Endothelial cell of umbilical vein (primary cell): ENCODE results near the gene MRPL24. TPM values are rescaled to one million over a fixed set of nuclear protein-coding genes. Genes with fewer than 3 reads are reported as not detected.

Experiments
- BruUV-seq: library from RNA; stranded (reverse); fragments of 400-500 nt; replicated peaks from 2 replicates; lab custom pipeline; 2021; lab: Mats Ljungman, UMichigan
- CTCF ChIA-PET: fragments of 300-600, 350-600 bp; sonication (Branson Sonifier 250); formaldehyde crosslinking; loops from one replicate; lab custom pipeline; 2021; ENCODE audit warnings: antibody characterized with exemption, inconsistent platforms; lab: Charles Lee
- POLR2A ChIA-PET: fragments of 300-600, 350-600 bp; sonication (Branson Sonifier 250); formaldehyde crosslinking; loops from one replicate; lab custom pipeline; 2021; ENCODE audit warnings: antibody characterized with exemption, inconsistent platforms; lab: Charles Lee
- DNase-seq: peaks from one replicate; pipeline ENCODE4 v3.0.0-alpha.2; 2011; ENCODE audit warnings: low read depth, low spot score
- FAIRE-seq: peaks from 2 replicates; lab custom pipeline; 2011; peaks lifted over from hg19 to GRCh38; lab: Jason Lieb, UNC
- H2AFZ ChIP-seq: 2 replicates; pipeline ENCODE4 v1.6.0; 2012; ENCODE audit warnings: low read depth, low read length, control low read depth, inconsistent platforms
- H3K27ac ChIP-seq: 2 replicates; pipeline ENCODE4 v1.5.1; 2011; ENCODE audit warnings: low read depth, mild to moderate bottlenecking, control low read depth, low read length, moderate library complexity; ENCODE audit not compliant: insufficient read depth
- H3K27me3 ChIP-seq, 2 experiments: 2 replicates each; pipeline versions ENCODE4 v1.6.0 to v1.6.1; 2011; ENCODE audit warnings: low read length in 2 of 2, mixed read lengths in 1 of 2; ENCODE audit not compliant: control insufficient read depth in 2 of 2, insufficient read depth in 2 of 2
- H3K36me3 ChIP-seq, 2 experiments: 2 replicates in 1 of 2; 3 replicates in 1 of 2; pipeline ENCODE4 v1.5.1; 2011; ENCODE audit warnings: low read length in 2 of 2, mild to moderate bottlenecking in 1 of 2, moderate library complexity in 1 of 2; ENCODE audit not compliant: control insufficient read depth in 2 of 2, insufficient read depth in 2 of 2; ENCODE audit errors: extremely low read depth in 1 of 2
- H3K4me1 ChIP-seq: 3 replicates; pipeline ENCODE4 v1.5.1; 2011; ENCODE audit warnings: mild to moderate bottlenecking, low read length; ENCODE audit not compliant: control insufficient read depth, insufficient read depth; ENCODE audit errors: extremely low read depth
- H3K4me2 ChIP-seq: 2 replicates; pipeline ENCODE4 v1.6.1; 2011; ENCODE audit warnings: low read length, control low read depth, mixed read lengths; ENCODE audit not compliant: insufficient read depth
- H3K4me3 ChIP-seq, 3 experiments: fragments of 200-600 bp in 1 of 3; sonication (generic), shearing (Covaris generic) in 1 of 3; replicated peaks in 1 of 3; 2 replicates each; pipeline ENCODE4 v1.5.1; 2011 to 2016; ENCODE audit warnings: control low read depth in 3 of 3, low read length in 3 of 3, mild to moderate bottlenecking in 2 of 3, inconsistent platforms in 1 of 3, low read depth in 1 of 3, moderate library complexity in 1 of 3; ENCODE audit not compliant: insufficient read depth in 1 of 3
- H3K79me2 ChIP-seq: 2 replicates; pipeline ENCODE4 v1.6.0; 2012; ENCODE audit warnings: low read length, inconsistent platforms; ENCODE audit not compliant: control insufficient read depth, insufficient read depth
- H3K9ac ChIP-seq: replicated peaks from 2 replicates; pipeline ENCODE3; 2011; ENCODE audit warnings: low read length, control low read depth; ENCODE audit not compliant: insufficient read depth; ENCODE audit errors: extremely low read depth
- H3K9me1 ChIP-seq: replicated peaks from 3 replicates; pipeline ENCODE4 v1.6.0; 2011; ENCODE audit warnings: mild to moderate bottlenecking, low read length; ENCODE audit not compliant: control insufficient read depth, insufficient read depth; ENCODE audit errors: extremely low read depth
- H3K9me3 ChIP-seq: replicated peaks from 2 replicates; pipeline ENCODE4 v1.5.1; 2012; ENCODE audit warnings: low read length, inconsistent platforms; ENCODE audit not compliant: control insufficient read depth, insufficient read depth
- H4K20me1 ChIP-seq: replicated peaks from 2 replicates; pipeline ENCODE3; 2011; ENCODE audit warnings: mild to moderate bottlenecking, low read length; ENCODE audit not compliant: control insufficient read depth, insufficient read depth; ENCODE audit errors: extremely low read depth
- EZH2 ChIP-seq: IDR thresholded peaks from 2 replicates; pipeline ENCODE4 v1.6.1; 2012; ENCODE audit warnings: borderline replicate concordance, low read depth, mild to moderate bottlenecking, moderate library complexity, low read length, inconsistent platforms; ENCODE audit not compliant: severe bottlenecking
- FOS ChIP-seq: IDR thresholded peaks from 2 replicates; pipeline ENCODE4 v1.6.1; 2011; ENCODE audit warnings: mild to moderate bottlenecking, low read length, moderate library complexity, borderline replicate concordance; ENCODE audit not compliant: insufficient read depth
- GATA2 ChIP-seq: IDR thresholded peaks from 2 replicates; pipeline ENCODE4 v1.7.0; 2011; ENCODE audit warnings: low read depth, mild to moderate bottlenecking, moderate library complexity, mixed read lengths, low read length; ENCODE audit not compliant: insufficient read length, insufficient read depth
- JUN ChIP-seq: IDR thresholded peaks from 2 replicates; pipeline ENCODE4 v1.6.1; 2011; ENCODE audit warnings: borderline replicate concordance, low read depth; ENCODE audit not compliant: insufficient read length, insufficient read depth
- MYC ChIP-seq: IDR thresholded peaks from one replicate; pipeline ENCODE4 v1.6.1; 2011; ENCODE audit warnings: mild to moderate bottlenecking, low read depth, low read length
- POLR2A ChIP-seq: IDR thresholded peaks from 2 replicates; pipeline ENCODE4 v1.6.1; 2012; ENCODE audit warnings: low read depth, mild to moderate bottlenecking, control low read depth, low read length
- POLR2AphosphoS5 ChIP-seq: IDR thresholded peaks from 2 replicates; pipeline ENCODE4 v1.6.1; 2012; ENCODE audit warnings: low read depth, mild to moderate bottlenecking, control low read depth, low read length, moderate library complexity; ENCODE audit not compliant: insufficient read depth
- dilution Hi-C: fragments of 300-500 bp; cut with MboI; formaldehyde crosslinking; loops from one replicate; pipeline ENCODE4 v1.15.0; 2019; ENCODE audit warnings: low sequenced_read_pairs; ENCODE audit not compliant: extremely low pct_ligation_motif_present
- intact Hi-C: fragments of 100-400 bp; cut with micrococcal nuclease; formaldehyde crosslinking; loops from one replicate; pipeline ENCODE4 v1.10.0; 2022
- polyA plus RNA-seq, 4 experiments: library from polyadenylated mRNA; depleted of rRNA in 3 of 4; stranded (reverse) in 3 of 4; unstranded in 1 of 4; fragments of >200 nt; gene quantifications; 2 replicates each; pipeline versions ENCODE4 v1.2.1 to v1.2.3, GENCODE V29; 2011 to 2012; ENCODE audit warnings: missing spikeins in 1 of 4
- total RNA-seq: library from RNA; stranded (reverse); gene quantifications from 2 replicates; pipeline ENCODE4 v1.2.3, GENCODE V29; 2021
- TF ChIP-seq, protein P1 (sequence below), 2 donors: IDR thresholded peaks; 1 replicate in 1 of 2; 2 replicates in 1 of 2; pipeline ENCODE4 v1.5.1; 2011; ENCODE audit warnings: low read length in 2 of 2, mild to moderate bottlenecking in 2 of 2, moderate library complexity in 2 of 2, control low read depth in 1 of 2, inconsistent platforms in 1 of 2, low read depth in 1 of 2; ENCODE audit not compliant: insufficient read depth in 1 of 2; ENCODE audit errors: extremely low read depth in 1 of 2
- TF ChIP-seq, protein P2 (sequence below): IDR thresholded peaks from 2 replicates; pipeline ENCODE4 v1.6.1; 2011; ENCODE audit not compliant: insufficient read depth, insufficient read length

The MRPL24 gene
- total and polyA plus RNA-seq, 2 donors (not counting 3 experiments of a cell fraction or from before 2014, with no cell fraction given) = 47.9 to 77.7 TPM

DNA sequence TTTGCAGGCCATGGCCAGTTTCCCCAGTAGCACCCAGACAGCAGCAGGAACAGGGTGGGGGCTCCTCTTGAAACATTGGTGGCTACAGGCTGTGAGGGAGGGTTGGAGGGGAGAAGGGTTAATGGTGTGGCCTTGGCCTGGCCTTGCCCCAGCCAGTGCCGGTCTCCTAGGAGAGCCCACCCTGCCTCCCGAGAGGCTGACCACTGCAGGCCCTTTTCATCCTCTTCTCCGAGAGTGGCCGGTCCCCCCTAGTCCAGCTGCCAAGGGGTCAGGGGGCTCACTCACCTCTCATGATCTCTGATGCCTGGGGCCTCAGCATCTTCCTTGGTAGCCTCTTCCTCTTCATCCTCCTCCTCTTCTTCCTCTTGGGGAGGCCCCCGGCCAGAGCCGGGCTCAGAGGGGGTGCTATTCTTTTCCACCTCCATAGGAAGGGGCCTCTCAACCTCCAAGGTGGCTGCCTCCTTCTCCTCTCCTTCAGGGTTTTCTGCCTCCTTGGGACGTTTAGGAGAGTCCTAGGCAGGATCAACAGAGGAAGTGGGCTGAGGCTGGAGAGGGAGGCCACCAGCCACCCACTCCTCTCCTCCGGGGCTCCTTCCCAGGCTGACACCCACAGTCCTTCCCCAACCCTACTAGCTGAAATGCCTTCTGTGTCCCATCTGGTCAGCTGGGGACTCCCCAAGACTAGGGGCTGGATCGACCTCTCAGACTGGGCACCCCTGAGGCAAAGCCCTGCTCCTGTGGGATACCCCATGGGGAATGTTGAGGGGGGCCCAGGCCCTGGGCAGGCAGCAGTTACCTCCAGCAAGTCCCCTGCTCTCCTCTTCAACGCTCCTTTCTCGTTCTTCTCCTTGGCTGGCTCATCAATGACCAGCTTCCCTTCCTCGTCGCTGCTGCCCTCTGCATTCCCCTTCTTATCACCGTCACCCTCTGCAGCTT lies 2.7 kb upstream of the MRPL24 start:
- dilution Hi-C loops (no loop called here), intact Hi-C loops (loop anchor here (5.0 kb wide), 1 partner anchor 149 kb away; the partner anchor contains the start of gene PEAR1)
- DNase-seq (no peak), FAIRE-seq (no peak)
- no peak overlapping the region for H3K4me2 ChIP-seq
- peaks cover 54% of the 10 kb centered on the region for H3K79me2 ChIP-seq
- no peaks in the 10 kb centered on the region for H3K9me3 ChIP-seq
- H3K9ac ChIP-seq = no peak overlapping the region
- TF ChIP-seq MYC (no peak), GATA2 (no peak), POLR2A (no peak), FOS (no peak), EZH2 (no peak), POLR2AphosphoS5 (no peak), JUN (no peak)
- TF ChIP-seq, protein P1, sequence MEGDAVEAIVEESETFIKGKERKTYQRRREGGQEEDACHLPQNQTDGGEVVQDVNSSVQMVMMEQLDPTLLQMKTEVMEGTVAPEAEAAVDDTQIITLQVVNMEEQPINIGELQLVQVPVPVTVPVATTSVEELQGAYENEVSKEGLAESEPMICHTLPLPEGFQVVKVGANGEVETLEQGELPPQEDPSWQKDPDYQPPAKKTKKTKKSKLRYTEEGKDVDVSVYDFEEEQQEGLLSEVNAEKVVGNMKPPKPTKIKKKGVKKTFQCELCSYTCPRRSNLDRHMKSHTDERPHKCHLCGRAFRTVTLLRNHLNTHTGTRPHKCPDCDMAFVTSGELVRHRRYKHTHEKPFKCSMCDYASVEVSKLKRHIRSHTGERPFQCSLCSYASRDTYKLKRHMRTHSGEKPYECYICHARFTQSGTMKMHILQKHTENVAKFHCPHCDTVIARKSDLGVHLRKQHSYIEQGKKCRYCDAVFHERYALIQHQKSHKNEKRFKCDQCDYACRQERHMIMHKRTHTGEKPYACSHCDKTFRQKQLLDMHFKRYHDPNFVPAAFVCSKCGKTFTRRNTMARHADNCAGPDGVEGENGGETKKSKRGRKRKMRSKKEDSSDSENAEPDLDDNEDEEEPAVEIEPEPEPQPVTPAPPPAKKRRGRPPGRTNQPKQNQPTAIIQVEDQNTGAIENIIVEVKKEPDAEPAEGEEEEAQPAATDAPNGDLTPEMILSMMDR (IDR thresholded peaks at IDR 0.05; ENCODE audit: extremely low read depth in 1 of 2, insufficient read depth in 1 of 2, low read depth in 1 of 2, low read length in 2 of 2) = no peak
- TF ChIP-seq, protein P2, sequence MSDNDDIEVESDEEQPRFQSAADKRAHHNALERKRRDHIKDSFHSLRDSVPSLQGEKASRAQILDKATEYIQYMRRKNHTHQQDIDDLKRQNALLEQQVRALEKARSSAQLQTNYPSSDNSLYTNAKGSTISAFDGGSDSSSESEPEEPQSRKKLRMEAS = no peak
- peaks cover 11 to 14% of the 10 kb centered on the region in 2 experiments for H3K36me3 ChIP-seq
- ChIA-PET POLR2A (no interaction called here), CTCF (no interaction called here)
- H3K27ac ChIP-seq = no peak overlapping the region
- H3K27me3 ChIP-seq = no peaks in the 10 kb centered on the region
- H3K4me1 ChIP-seq = peaks cover 37% of the 10 kb centered on the region
- H3K9me1 ChIP-seq = no peaks in the 10 kb centered on the region
- BruUV-seq = no TSS peak
- H3K4me3 ChIP-seq = no peak overlapping the region
- H2AFZ ChIP-seq = no peak overlapping the region
- H4K20me1 ChIP-seq = no peaks in the 10 kb centered on the region
